Panc1 (cell line): ENCODE results near the gene PPP1R1B. TPM values are rescaled to one million over a fixed set of nuclear protein-coding genes. Genes with fewer than 3 reads are reported as not detected.

ENCODE experiments used
- ATAC-seq: fragments of 200-7000 bp; cut with Tn5 transposase; 2 replicates; pipeline ENCODE4 v1.9.1; 2020; ENCODE audit warnings: mild to moderate bottlenecking, moderate library complexity
- BruUV-seq: library from RNA; stranded (reverse); fragments of 400-500 nt; replicated peaks from 2 replicates; lab custom pipeline; 2021; lab: Mats Ljungman, UMichigan
- CTCF ChIA-PET: fragments of 300-600 bp; sonication (Branson Sonifier 250); formaldehyde crosslinking; loops from one replicate; lab custom pipeline; 2022; ENCODE audit warnings: antibody characterized with exemption; lab: Charles Lee
- POLR2A ChIA-PET: fragments of 300-600 bp; sonication (Branson Sonifier 250); formaldehyde crosslinking; loops from one replicate; lab custom pipeline; 2022; ENCODE audit warnings: antibody characterized with exemption; lab: Charles Lee
- DNase-seq: peaks from one replicate; pipeline ENCODE4 v3.0.0-alpha.2; 2010; ENCODE audit warnings: low read depth, low spot score
- H3K27ac ChIP-seq: 2 replicates; pipeline ENCODE4 v1.5.1; 2011; ENCODE audit warnings: mild to moderate bottlenecking, low read length, inconsistent platforms
- H3K27me3 ChIP-seq: fragments of 200-500 bp; sonication (Bioruptor generic); 2 replicates; pipeline ENCODE4 v1.6.0; 2014; ENCODE audit warnings: low read length, inconsistent platforms; ENCODE audit not compliant: control insufficient read depth, insufficient read depth
- H3K36me3 ChIP-seq: fragments of 200-500 bp; sonication (Bioruptor generic); 2 replicates; pipeline ENCODE4 v1.5.1; 2014; ENCODE audit warnings: inconsistent platforms, mild to moderate bottlenecking, low read length, moderate library complexity; ENCODE audit not compliant: control insufficient read depth, insufficient read depth
- H3K4me1 ChIP-seq: 2 replicates; pipeline ENCODE4 v1.5.1; 2011; ENCODE audit warnings: inconsistent platforms, mild to moderate bottlenecking, low read length, moderate library complexity; ENCODE audit not compliant: control insufficient read depth, insufficient read depth
- H3K4me3 ChIP-seq, 2 experiments: 2 replicates each; pipeline ENCODE4 v1.5.1; 2011 to 2012; ENCODE audit warnings: low read depth in 2 of 2, low read length in 2 of 2, mild to moderate bottlenecking in 2 of 2, inconsistent platforms in 1 of 2, moderate library complexity in 1 of 2
- H3K9me3 ChIP-seq: fragments of 200-500 bp; sonication (Bioruptor generic); 2 replicates; pipeline ENCODE4 v1.5.1; 2014; ENCODE audit warnings: low read depth, mild to moderate bottlenecking, inconsistent platforms, low read length, moderate library complexity; ENCODE audit not compliant: control insufficient read depth, insufficient read depth
- POLR2AphosphoS5 ChIP-seq: IDR thresholded peaks from 2 replicates; pipeline ENCODE4 v1.6.1; 2012; ENCODE audit warnings: mild to moderate bottlenecking, low read depth, low read length, moderate library complexity
- SIN3A ChIP-seq: IDR thresholded peaks from 2 replicates; pipeline ENCODE4 v1.6.1; 2012; ENCODE audit warnings: low read depth, mild to moderate bottlenecking, low read length, moderate library complexity, borderline replicate concordance; ENCODE audit not compliant: insufficient read depth
- TCF7L2 ChIP-seq: IDR thresholded peaks from 2 replicates; pipeline ENCODE4 v1.6.1; 2011; ENCODE audit warnings: mild to moderate bottlenecking, low read depth, low read length, inconsistent platforms
- in situ Hi-C: cut with HindIII; loops from 2 replicates; pipeline ENCODE4 v1.10.0; 2016; ENCODE audit warnings: low sequenced_read_pairs, low pct_unique_long_range_greater_than_20kb
- intact Hi-C: fragments of 100-400 bp; cut with micrococcal nuclease; formaldehyde crosslinking; loops from one replicate; pipeline ENCODE4 v1.10.0; 2022; ENCODE audit not compliant: unreplicated experiment
- total RNA-seq: library from RNA; stranded (reverse); gene quantifications from one replicate; pipeline ENCODE4 v1.2.1, GENCODE V29; 2021; ENCODE audit not compliant: unreplicated experiment
- TF ChIP-seq, protein P1 (sequence below): fragments of 450-650 bp; IDR thresholded peaks from 2 replicates; pipeline ENCODE4 v1.5.1; 2017; ENCODE audit warnings: mild to moderate bottlenecking
- TF ChIP-seq, protein P2 (sequence below), 2 experiments: IDR thresholded peaks; 2 replicates each; pipeline ENCODE4 v1.6.1; 2011 to 2012; ENCODE audit warnings: low read depth in 2 of 2, control low read depth in 1 of 2, low read length in 1 of 2, mild to moderate bottlenecking in 1 of 2, moderate library complexity in 1 of 2; ENCODE audit not compliant: insufficient read depth in 1 of 2

PPP1R1B gene
- total RNA-seq, 1 experiment from 2014 or later, result 45.7 TPM

DNA sequence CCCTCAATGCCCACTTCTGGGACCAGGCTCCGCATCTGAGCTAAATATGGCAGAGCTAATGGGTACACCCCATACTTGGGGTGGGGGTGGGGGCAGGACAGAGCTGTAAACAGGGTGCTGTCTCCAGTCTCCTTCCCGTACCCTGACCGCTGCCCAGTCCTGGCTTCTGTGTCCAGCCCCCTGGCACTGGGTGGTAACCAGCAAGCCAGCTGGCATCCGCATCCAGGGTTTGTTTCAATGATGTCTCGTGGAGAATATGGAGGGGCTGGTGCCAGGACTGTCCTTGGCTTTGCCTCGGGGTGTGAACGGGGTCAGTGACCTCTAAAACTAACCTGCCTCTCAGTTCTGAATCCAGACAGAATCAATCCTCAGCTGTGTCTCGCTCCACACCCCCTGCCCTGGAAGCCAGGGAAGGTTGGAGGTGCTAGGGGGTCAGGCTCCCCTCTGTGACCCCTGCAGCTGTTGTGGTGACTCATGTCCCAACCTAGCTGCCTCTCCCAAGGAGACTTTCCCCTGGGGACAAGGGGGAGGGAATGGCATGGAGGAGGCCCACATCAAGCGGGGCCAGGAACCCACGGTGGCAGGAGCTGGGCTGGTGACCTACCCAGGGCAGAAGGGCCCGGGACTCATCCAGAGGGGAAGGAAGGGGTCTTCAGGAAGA is 40.0 kb downstream of the PPP1R1B start:
- Histone ChIP-seq H3K9me3 (no peaks in the 10 kb centered on the region), H3K4me1 (peaks cover 46% of the 10 kb centered on the region), H3K36me3 (no peaks in the 10 kb centered on the region), H3K27me3 (no peaks in the 10 kb centered on the region), H3K27ac (peak overlapping the region; percentile 32; the same call in 1 of the 2 replicates), H3K4me3 (no peak overlapping the region)
- no TSS peak for BruUV-seq
- POLR2A ChIA-PET, result interaction anchor here (0.5 to 0.7 kb wide), 3 partner anchors 18 to 218 kb away, joined by 3 to 16 read pairs (median 3); no protein-coding TSS in a partner anchor
- ATAC-seq (no peak), DNase-seq (no peak)
- in situ Hi-C loops (no loop called here), intact Hi-C loops (no loop called here)
- CTCF ChIA-PET, result interaction anchor here (0.7 to 2.1 kb wide), 5 partner anchors 14 to 54 kb away, joined by 3 to 11 read pairs (median 4); no protein-coding TSS in a partner anchor
- TF ChIP-seq, protein P1, sequence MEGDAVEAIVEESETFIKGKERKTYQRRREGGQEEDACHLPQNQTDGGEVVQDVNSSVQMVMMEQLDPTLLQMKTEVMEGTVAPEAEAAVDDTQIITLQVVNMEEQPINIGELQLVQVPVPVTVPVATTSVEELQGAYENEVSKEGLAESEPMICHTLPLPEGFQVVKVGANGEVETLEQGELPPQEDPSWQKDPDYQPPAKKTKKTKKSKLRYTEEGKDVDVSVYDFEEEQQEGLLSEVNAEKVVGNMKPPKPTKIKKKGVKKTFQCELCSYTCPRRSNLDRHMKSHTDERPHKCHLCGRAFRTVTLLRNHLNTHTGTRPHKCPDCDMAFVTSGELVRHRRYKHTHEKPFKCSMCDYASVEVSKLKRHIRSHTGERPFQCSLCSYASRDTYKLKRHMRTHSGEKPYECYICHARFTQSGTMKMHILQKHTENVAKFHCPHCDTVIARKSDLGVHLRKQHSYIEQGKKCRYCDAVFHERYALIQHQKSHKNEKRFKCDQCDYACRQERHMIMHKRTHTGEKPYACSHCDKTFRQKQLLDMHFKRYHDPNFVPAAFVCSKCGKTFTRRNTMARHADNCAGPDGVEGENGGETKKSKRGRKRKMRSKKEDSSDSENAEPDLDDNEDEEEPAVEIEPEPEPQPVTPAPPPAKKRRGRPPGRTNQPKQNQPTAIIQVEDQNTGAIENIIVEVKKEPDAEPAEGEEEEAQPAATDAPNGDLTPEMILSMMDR, result no peak
- TF ChIP-seq POLR2AphosphoS5, result no peak
- TF ChIP-seq, protein P2, sequence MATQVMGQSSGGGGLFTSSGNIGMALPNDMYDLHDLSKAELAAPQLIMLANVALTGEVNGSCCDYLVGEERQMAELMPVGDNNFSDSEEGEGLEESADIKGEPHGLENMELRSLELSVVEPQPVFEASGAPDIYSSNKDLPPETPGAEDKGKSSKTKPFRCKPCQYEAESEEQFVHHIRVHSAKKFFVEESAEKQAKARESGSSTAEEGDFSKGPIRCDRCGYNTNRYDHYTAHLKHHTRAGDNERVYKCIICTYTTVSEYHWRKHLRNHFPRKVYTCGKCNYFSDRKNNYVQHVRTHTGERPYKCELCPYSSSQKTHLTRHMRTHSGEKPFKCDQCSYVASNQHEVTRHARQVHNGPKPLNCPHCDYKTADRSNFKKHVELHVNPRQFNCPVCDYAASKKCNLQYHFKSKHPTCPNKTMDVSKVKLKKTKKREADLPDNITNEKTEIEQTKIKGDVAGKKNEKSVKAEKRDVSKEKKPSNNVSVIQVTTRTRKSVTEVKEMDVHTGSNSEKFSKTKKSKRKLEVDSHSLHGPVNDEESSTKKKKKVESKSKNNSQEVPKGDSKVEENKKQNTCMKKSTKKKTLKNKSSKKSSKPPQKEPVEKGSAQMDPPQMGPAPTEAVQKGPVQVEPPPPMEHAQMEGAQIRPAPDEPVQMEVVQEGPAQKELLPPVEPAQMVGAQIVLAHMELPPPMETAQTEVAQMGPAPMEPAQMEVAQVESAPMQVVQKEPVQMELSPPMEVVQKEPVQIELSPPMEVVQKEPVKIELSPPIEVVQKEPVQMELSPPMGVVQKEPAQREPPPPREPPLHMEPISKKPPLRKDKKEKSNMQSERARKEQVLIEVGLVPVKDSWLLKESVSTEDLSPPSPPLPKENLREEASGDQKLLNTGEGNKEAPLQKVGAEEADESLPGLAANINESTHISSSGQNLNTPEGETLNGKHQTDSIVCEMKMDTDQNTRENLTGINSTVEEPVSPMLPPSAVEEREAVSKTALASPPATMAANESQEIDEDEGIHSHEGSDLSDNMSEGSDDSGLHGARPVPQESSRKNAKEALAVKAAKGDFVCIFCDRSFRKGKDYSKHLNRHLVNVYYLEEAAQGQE (IDR thresholded peaks at IDR 0.05; ENCODE audit: insufficient read depth in 1 of 2, low read depth in 2 of 2, low read length in 1 of 2), result no peak
- TF ChIP-seq TCF7L2, result no peak
- TF ChIP-seq SIN3A, result no peak

DNA sequence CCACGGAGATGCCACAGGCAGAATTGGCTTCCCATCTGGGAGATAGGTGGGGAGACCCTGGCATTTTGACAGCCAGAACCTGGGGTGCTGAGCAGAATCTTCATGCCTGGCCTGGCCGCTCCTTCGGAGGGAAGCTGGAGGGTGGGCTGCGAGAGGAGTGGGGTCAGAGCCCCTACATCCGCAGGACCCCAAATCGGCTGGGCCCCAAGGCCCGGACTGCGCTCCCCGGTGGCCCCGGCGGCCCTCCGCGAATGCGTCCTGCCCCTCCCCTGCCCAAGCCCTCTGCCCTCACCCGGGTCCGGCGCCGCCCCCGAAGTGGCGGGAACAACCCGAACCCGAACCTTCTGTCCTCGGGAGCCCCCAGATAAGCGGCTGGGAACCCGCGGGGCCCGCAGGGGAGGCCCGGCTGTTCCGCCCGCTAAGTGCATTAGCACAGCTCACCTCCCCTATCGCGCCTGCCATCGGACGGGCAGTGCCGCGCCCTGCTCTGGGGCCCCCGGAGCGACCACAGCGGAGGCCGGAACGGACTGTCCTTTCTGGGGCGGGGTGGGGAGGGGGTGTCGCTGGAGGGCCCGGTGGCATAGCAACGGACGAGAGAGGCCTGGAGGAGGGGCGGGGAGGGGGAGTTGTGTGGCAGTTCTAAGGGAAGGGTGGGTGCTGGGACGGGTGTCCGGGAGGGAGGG is 40.7 kb downstream of the PPP1R1B start:
- BruUV-seq, result no TSS peak

More for the DNA sequence above, 40.7 kb downstream of the PPP1R1B start:
- DNase-seq, result no peak
- no peaks in the 10 kb centered on the region for H3K9me3 ChIP-seq
- ChIA-PET CTCF (interaction anchor here (0.6 to 2.1 kb wide), 3 partner anchors 46 to 1086 kb away, joined by 4 to 11 read pairs (median 6); no protein-coding TSS in a partner anchor), POLR2A (interaction anchor here (0.5 to 0.7 kb wide), 3 partner anchors 18 to 218 kb away, joined by 3 to 16 read pairs (median 3); no protein-coding TSS in a partner anchor)
- intact Hi-C loops (no loop called here), in situ Hi-C loops (no loop called here)
- no peak overlapping the region; a peak in 1 of 4 replicates for H3K4me3 ChIP-seq
- no peaks in the 10 kb centered on the region for H3K36me3 ChIP-seq
- H3K4me1 ChIP-seq, result peaks cover 46% of the 10 kb centered on the region
- TF ChIP-seq SIN3A (no peak), POLR2AphosphoS5 (no peak), TCF7L2 (no peak)
- TF ChIP-seq, protein P2 (IDR thresholded peaks at IDR 0.05; ENCODE audit: insufficient read depth in 1 of 2, low read depth in 2 of 2, low read length in 1 of 2), result no peak
- TF ChIP-seq, protein P1, result no peak
- H3K27me3 ChIP-seq, result no peaks in the 10 kb centered on the region
- no peak for ATAC-seq
- H3K27ac ChIP-seq, result peak overlapping the region; percentile 32; the same call in 1 of the 2 replicates
